Cardiac fibroblast (primary cell): ENCODE measurements around the gene CSNK1G3.
"Not testable (repeated sequence)": the region's sequence is repeated elsewhere in the genome, so short reads cannot be mapped to it uniquely, and the experiment has no call there.

Source experiments
- DNase-seq, 2 donors: peaks; one replicate each; pipeline versions ENCODE4 v3.0.0 to v3.0.0-alpha.2; 2010; ENCODE audit warnings: low read depth in 2 of 2
- H3K4me3 ChIP-seq, 2 donors: replicated peaks in 1 of 2; 1 replicate in 1 of 2; 2 replicates in 1 of 2; pipeline ENCODE4 v1.5.1; 2011; ENCODE audit warnings: low read depth in 2 of 2, low read length in 2 of 2, mild to moderate bottlenecking in 2 of 2, moderate library complexity in 1 of 2
- TF ChIP-seq, protein P1 (sequence below): IDR thresholded peaks from one replicate; pipeline ENCODE4 v1.5.1; 2011; ENCODE audit warnings: low read depth, mild to moderate bottlenecking, low read length, inconsistent platforms

The CSNK1G3 gene

DNA sequence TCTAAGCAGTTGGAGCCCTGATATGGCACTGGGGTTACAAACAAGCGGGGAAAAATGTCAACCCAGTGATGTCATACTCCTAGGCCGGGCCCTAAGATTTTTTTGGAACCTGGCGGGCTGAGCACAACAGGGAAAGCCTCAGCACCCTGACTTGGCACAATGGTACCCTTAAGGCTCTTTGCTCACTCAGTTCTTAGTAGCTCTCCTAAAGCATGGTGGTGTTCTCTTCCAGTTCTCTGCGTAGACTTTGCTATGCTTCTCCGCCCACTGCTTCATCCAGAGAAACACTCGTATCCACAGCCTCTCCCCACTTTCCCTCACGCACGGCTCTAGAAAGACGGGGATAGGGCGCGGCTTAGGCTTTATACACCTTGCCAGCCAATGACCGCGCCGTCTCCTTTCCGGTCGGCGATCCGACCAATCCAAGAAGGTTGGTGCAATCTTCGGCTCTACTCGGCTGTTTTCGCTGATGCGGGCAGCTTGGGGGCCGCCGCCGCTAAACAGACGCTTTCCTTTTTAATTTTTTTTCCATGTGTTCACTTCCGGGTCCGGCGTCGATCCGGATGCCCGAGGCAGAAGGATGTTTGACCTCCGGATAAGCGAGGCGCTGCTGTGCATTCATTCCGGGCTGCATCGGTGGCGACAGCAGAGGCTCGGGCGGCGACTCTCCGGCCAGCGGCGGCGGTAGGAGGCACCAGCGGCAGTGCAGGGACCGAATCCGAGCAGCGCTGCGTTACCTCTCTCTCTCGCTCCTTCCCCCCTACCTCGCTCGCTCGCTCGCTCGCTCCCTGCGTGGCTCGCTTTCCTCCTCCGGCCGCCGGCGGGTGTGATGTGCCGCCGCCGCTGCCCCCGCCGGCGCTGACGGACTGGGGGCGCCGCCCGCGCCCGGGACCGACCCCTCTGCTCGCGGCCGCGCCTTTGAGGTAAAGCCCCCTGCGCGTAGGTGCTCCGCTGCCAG lies at the start of gene CSNK1G3:
Gene CSNK1G3 (plus strand): TSS at position 530 of the 958 bp plus-strand sequence. CDS start 33,487 bp downstream, outside the sequence.
- DNase-seq = peak; percentile 99
- TF ChIP-seq, protein P1, sequence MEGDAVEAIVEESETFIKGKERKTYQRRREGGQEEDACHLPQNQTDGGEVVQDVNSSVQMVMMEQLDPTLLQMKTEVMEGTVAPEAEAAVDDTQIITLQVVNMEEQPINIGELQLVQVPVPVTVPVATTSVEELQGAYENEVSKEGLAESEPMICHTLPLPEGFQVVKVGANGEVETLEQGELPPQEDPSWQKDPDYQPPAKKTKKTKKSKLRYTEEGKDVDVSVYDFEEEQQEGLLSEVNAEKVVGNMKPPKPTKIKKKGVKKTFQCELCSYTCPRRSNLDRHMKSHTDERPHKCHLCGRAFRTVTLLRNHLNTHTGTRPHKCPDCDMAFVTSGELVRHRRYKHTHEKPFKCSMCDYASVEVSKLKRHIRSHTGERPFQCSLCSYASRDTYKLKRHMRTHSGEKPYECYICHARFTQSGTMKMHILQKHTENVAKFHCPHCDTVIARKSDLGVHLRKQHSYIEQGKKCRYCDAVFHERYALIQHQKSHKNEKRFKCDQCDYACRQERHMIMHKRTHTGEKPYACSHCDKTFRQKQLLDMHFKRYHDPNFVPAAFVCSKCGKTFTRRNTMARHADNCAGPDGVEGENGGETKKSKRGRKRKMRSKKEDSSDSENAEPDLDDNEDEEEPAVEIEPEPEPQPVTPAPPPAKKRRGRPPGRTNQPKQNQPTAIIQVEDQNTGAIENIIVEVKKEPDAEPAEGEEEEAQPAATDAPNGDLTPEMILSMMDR = no peak
- peak within 1 kb of the TSS; percentile 79 to 89 for H3K4me3 ChIP-seq

DNA sequence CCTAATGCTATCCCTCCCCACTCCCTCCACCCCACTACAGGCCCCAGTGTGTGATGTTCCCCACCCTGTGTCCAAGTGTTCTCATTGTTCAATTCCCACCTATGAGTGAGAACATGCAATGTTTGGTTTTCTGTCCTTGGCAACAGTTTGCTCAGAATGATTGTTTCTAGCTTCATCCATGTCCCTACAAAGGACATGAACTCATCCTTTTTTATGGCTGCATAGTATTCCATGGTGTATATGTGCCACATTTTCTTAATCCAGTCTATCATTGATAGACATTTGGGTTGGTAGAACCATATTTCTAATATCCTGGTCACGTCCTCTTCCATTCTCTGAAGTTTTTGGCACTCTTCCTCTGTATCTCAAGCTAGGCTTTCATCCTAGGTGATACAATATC lies 45.1 kb upstream of the CSNK1G3 start:
- not testable (repeated sequence) for H3K4me3 ChIP-seq, DNase-seq

DNA sequence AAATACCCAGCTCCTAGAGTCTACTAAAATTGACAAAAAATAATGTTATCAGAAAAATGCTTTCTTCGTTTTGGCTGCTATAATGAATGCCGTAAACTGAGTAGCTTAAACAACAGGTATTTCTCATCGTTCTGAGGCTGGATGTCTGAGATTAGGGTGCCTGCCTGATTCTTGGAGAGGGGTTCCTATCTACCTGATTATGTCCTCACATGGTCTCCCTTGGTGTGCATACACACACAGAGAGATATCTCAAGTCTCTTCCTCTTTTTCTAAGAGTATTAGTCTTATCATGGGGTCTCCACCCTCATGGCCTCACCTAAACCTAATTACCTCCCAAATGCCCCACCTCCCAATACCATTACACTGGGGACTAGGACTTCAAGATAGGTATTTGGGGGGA lies 40.6 kb upstream of the CSNK1G3 start:
- no peak for DNase-seq
- TF ChIP-seq, protein P1 = no peak
- no peak overlapping the region for H3K4me3 ChIP-seq

DNA sequence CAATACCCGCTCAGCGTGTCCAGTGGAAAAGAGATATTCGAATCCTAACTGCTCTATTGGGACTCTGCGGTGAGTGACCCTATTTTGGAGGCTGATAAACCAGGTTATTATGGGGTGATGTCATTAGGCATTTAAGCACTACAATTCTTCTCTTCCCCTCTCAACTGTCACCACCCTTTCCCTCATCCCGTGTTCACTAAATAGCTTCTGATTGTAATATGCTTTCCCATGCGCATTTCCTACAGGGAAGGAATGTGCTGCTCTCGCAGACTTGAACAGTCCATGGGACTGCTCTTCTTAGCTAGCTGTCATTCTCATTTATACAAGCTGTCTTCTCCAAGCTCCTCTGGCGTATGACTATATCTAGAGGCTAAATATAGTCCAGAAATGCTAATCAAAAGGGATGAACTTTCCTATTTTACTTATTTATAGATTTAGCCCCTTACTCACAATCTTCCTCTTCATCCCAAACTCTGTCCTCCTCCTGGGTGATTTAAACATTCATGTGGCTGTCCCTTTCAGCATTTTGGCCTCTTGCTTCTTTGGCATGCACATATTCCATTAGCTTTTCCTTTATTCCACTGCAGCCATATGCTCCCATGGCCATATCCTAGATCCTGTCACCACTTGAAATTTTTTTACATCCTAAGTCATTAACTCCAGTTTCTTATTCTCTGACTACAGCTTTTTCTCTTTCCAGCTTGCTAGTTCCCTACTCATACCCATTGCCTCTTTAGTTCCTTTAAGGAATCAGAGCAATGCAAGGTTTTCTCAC lies 39.6 kb upstream of the CSNK1G3 start:
- H3K4me3 ChIP-seq = no peak overlapping the region
- peak in 1 of 2 donors; percentile 26 for DNase-seq
- TF ChIP-seq, protein P1 = no peak

DNA sequence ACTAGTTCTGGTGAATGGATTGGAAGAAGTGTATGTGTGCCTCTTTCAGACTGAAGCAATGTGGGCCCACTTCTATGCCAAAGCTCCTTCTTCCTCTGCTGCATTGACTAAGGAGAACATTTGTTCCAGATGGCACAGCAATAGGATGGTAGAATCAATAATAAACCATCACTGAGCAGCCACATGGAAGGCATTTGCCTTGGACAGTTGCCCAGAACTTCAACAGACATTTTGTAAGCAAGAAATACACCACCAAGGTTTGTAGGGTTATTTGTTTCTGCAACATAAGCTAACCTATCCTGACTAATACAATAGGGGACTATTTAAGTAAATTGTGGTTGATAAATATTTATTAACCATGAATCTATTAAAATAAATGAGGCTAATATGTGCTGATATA lies 37.7 kb upstream of the CSNK1G3 start:
- no peak overlapping the region for H3K4me3 ChIP-seq
- no peak for DNase-seq
- TF ChIP-seq, protein P1 = no peak

DNA sequence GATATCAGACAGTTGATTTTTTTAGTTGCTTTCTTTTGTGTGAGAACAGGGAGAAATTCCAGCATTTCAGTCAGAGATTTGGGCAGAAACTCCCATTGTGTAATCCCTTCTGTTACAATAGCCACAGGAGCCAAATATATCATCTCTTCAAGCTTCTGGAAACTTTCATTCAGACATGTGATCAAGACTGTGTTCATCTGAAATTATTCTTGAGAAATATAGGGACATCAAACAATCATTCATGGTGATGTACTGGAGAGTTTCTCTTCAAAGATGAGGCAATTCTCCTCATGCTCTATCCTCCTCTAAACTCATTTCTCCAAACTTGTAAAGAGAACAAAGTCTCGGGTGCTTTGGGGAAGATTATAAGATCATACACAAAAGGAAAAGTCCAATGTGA lies 35.2 kb upstream of the CSNK1G3 start:
- peak; percentile 35 to 45 for DNase-seq
- H3K4me3 ChIP-seq = no peak overlapping the region
- TF ChIP-seq, protein P1 = no peak

DNA sequence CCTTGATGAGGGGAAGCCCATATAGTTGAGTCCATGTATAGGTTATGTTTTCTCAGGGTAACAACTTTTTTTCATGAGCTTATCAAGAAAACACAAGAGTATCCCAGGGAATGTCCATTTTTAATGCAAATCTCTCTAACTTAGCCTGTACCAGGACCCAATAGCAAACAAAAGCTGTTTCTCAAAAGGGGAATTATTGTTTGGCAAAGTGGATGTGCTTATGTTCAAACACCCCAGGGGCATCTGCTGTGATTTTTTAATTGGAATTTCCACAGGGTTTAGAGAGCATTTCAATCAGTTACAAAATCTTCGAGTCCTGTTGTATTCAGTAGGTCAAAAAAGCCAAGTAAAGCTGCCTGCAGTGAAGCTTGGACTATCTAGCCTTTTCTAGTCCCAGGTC lies 33.4 kb upstream of the CSNK1G3 start:
- H3K4me3 ChIP-seq = no peak overlapping the region
- TF ChIP-seq, protein P1 = no peak
- DNase-seq = no peak
